K562 (cell line): ENCODE results near the gene NKX1-2.

Experiments
- BACH1 ChIP-seq: fragments of 200-800 bp; sonication (Bioruptor generic); IDR thresholded peaks from 2 replicates; pipeline ENCODE4 v1.6.1; 2016; ENCODE audit warnings: missing genetic modification characterization, missing compliant biosample characterization
- CHD2 ChIP-seq: IDR thresholded peaks from 2 replicates; pipeline ENCODE4 v1.6.1; 2011; ENCODE audit warnings: low read depth, low read length
- E2F4 ChIP-seq: sonication (generic); formaldehyde crosslinking; IDR thresholded peaks from 2 replicates; pipeline ENCODE4 v1.8.0; 2022; ENCODE audit warnings: mild to moderate bottlenecking, low read depth, missing genetic modification reagents
- NCOA1 ChIP-seq: fragments of 450-650 bp; IDR thresholded peaks from 2 replicates; pipeline ENCODE4 v1.6.1; 2016; ENCODE audit warnings: low read depth
- SMAD3 ChIP-seq: fragments of 450-650 bp; formaldehyde crosslinking; conservative IDR thresholded peaks from 2 replicates; pipeline ENCODE4 v1.4.0; 2020; ENCODE audit warnings: mild to moderate bottlenecking
- TEAD4 ChIP-seq, 2 experiments: sonication (generic) in 1 of 2; formaldehyde crosslinking in 1 of 2; IDR thresholded peaks; 2 replicates each; pipeline versions ENCODE4 v1.6.1 to v1.8.0; 2012 to 2022; ENCODE audit warnings: borderline replicate concordance in 1 of 2, inconsistent platforms in 1 of 2, low read length in 1 of 2, mild to moderate bottlenecking in 1 of 2, missing genetic modification reagents in 1 of 2
- ZBTB17 ChIP-seq: fragments of 450-650 bp; formaldehyde crosslinking; IDR thresholded peaks from 2 replicates; pipeline ENCODE4 v1.4.0; 2020; ENCODE audit warnings: mild to moderate bottlenecking
- ZNF184 ChIP-seq: sonication (generic); formaldehyde crosslinking; IDR thresholded peaks from 2 replicates; pipeline ENCODE4 v1.5.0; 2020; ENCODE audit warnings: missing genetic modification reagents
- TF ChIP-seq, protein P1 (sequence below), 3 experiments: IDR thresholded peaks in 2 of 3; conservative IDR thresholded peaks in 1 of 3; 2 replicates each; pipeline ENCODE4 v1.5.1; 2011 to 2012; ENCODE audit warnings: low read length in 3 of 3, mild to moderate bottlenecking in 3 of 3, control low read depth in 2 of 3, improper control_type of control experiment in 1 of 3, inconsistent platforms in 1 of 3, low read depth in 1 of 3, mixed read lengths in 1 of 3, moderate library complexity in 1 of 3; ENCODE audit not compliant: insufficient read depth in 2 of 3

- TF ChIP-seq TEAD4 (IDR thresholded peaks at IDR 0.05; ENCODE audit: low read length) (no peak), TEAD4 (CRISPR knock-in tag; IDR thresholded peaks at IDR 0.05; ENCODE audit: borderline replicate concordance) (no peak), E2F4 (CRISPR knock-in tag) (no peak), BACH1 (tag) (no peak), ZNF184 (CRISPR knock-in tag) (no peak), SMAD3 (CRISPR knock-in tag) (no peak), CHD2 (no peak), NCOA1 (no peak), ZBTB17 (CRISPR knock-in tag) (no peak)
- TF ChIP-seq, protein P1, sequence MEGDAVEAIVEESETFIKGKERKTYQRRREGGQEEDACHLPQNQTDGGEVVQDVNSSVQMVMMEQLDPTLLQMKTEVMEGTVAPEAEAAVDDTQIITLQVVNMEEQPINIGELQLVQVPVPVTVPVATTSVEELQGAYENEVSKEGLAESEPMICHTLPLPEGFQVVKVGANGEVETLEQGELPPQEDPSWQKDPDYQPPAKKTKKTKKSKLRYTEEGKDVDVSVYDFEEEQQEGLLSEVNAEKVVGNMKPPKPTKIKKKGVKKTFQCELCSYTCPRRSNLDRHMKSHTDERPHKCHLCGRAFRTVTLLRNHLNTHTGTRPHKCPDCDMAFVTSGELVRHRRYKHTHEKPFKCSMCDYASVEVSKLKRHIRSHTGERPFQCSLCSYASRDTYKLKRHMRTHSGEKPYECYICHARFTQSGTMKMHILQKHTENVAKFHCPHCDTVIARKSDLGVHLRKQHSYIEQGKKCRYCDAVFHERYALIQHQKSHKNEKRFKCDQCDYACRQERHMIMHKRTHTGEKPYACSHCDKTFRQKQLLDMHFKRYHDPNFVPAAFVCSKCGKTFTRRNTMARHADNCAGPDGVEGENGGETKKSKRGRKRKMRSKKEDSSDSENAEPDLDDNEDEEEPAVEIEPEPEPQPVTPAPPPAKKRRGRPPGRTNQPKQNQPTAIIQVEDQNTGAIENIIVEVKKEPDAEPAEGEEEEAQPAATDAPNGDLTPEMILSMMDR (IDR thresholded peaks at IDR 0.05 in 2 of 3, conservative IDR thresholded peaks at IDR 0.05 in 1 of 3; ENCODE audit: insufficient read depth in 2 of 3, low read depth in 1 of 3, low read length in 3 of 3), result no peak
These were observed 17.3 kb upstream of the NKX1-2 start for GRCh38 chr10:124467165-124467564.
